DLD1 (cell line): ENCODE measurements around the gene ATG9A.
"Not testable (repeated sequence)": the region's sequence is repeated elsewhere in the genome, so short reads cannot be mapped to it uniquely, and the experiment has no call there.

Experiments used
- in situ Hi-C: cut with HindIII; loops from 2 replicates; pipeline ENCODE4 v1.10.0; 2017; ENCODE audit warnings: low sequenced_read_pairs

The ATG9A gene

DNA sequence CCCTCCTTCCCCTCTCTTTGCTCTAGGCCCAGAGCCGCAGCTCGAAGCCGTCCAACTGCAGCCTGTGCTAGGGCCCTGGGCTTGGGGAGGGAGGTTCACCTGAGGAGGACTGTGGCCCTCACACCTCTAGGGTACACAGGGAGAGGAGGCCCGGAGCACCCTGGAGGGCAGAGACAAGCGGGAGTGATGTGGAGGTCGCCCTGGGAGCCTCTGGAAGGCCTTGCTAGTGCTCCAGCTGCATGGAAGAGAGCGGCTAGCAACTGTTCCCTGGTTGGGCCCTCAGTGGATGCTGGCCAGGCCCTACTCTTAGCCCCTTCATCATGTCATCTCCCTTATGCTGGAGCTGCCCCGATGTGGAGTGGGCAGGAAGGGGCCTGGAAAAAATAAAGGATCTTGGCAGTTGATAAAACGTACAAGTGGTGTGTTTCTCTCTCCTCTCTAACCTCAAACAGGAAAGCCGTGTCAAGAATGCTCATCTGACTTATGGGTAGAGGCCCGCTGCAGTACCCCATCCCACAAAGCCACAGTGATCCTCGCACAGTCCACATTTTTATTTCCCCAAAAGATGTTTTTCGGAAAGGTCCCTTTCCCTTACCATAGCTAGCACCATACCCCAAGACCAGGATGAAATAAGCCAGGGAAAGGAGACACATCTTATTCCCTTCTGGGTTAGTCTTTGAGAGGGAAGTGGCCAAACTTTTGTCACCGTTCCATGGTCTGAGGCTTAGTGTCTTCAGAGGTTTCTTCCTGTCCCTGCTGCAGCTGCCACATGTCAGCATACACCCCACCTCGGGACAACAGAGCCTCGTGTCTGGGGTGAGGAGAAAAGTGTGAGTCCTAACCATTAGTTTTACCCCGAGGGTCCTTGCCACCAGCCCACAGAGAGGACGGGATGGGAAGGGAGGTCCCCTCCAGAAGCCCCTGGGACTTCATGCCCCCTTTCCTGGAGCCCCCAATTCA is 19.9 kb downstream of the ATG9A start:
- in situ Hi-C loops, result no loop called here

DNA sequence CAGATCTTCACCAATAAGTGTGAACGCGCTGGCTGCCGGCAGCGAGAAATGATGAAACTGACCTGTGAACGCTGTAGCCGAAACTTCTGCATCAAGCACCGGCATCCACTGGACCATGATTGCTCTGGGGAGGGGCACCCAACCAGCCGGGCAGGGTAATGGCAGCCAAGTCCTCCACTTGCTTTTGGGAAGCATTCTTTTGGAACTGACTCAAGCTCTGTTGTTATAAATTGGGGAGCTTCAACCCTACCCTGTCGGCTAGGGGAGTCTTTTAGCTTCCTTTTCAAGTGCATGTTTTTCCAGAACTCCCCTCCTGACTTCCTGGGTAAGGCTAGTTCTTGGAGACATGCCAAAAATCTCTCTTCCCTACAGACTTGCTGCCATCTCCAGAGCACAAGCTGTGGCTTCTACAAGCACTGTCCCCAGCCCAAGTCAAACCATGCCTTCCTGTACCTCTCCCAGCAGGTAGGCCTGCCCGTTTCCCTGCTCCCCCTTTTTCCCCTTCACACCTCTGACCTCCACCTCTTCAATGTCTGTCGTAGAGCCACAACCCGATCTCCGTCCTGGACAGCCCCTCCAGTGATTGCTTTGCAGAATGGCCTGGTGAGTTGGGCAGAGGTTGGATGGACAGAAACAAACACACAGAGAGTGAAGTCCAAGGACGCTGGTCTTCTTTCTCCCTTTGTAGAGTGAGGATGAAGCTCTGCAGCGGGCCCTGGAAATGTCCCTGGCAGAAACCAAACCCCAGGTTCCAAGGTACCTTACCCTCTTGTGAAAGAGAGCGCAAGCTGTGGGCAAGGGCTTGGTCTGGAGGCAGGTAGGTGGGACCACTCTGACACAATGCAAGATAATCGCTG is 21.3 kb downstream of the ATG9A start:
- in situ Hi-C loops, result no loop called here

DNA sequence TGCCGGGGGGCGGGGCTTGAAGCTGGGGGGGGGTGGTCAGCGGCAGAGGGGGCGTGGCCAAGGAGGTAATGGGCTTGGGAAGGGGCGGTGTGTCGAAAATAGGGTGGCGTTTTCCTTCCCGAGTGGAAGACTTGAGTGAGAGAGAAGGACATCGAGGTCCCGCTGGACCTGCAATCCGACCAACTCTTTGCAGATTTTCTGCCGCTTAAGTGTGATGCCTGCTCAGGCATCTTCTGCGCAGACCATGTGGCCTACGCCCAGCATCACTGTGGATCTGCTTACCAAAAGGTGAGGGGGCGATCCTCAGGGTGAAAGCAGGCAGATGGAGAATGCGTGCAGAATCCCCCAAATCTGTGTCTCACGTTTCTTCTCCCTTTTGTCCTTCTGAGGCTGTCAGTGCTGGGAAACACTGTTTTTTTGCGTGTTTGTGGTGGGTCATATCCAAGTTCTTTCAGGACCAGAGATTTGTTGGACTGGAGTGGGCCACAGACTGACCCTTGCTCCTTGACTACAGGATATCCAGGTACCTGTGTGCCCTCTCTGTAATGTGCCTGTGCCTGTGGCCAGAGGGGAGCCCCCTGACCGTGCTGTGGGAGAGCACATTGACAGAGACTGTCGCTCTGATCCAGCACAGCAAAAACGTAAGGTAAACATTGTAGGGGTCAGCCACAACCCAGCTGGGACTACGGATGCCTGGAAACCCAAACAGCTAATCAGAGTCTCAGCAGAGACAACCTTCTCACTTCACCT is 22.1 kb downstream of the ATG9A start:
- in situ Hi-C loops, result no loop called here

DNA sequence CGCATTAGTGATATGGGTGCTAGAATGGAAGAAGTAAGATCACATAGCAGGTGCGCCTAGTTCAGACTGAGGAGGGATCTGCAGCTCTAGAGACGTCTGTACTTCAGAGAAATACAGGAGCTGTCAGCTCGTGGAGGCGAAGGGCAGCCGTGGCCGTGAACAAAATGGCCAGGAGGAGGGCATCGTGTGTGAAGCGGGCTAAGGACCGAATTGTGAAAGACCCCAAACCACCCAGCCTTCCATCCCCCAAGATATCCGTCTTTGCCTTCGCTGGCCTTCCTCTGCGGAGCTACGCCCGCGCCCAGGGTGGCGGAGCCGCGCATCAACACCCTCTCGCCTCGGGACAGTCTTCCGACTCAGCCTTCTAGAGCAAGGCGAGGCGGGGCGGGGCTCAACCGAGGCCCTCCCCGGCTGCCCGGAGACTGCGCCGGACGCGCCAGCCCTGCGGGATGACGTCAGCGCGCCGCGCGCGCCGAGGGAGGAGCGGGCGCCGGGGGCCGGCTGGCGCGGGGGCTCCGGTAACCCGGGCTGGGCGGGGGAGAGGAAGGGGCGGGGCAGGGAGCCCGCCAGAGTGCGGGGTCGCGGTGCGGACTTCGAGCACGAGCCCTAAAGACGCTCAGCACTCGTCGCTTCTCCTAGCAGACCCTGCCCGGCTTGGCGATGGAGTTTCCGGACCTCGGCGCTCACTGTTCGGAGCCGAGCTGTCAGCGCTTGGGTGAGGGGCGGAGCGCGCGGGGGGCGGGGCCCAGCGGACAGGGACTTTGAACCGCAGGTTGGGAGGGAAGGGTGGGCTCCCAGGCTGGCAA is 22.9 kb downstream of the ATG9A start, which contains the start of gene ZFAND2B:
Gene ZFAND2B (plus strand): TSS at position 455 of the 806 bp plus-strand sequence. CDS start 206 bp downstream, at position 661.
- in situ Hi-C loops, result no loop called here

DNA sequence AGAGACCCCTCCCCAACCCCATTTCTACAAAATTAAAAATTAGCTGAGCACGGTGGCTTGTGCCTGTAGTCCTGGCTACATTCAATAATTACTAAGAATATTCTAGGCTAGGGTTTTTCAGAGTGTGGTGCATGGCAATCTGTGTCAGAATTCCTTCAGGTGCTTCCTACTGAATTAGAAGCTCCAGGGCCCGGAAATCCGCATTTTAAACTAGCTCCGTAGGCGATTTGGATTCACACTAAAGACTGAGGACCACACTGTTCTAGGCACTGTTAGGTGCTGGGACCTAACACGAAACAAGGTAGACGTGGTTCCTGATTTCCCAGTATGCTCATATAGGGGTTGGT is 23.5 kb downstream of the ATG9A start:
- in situ Hi-C loops, result no loop called here

DNA sequence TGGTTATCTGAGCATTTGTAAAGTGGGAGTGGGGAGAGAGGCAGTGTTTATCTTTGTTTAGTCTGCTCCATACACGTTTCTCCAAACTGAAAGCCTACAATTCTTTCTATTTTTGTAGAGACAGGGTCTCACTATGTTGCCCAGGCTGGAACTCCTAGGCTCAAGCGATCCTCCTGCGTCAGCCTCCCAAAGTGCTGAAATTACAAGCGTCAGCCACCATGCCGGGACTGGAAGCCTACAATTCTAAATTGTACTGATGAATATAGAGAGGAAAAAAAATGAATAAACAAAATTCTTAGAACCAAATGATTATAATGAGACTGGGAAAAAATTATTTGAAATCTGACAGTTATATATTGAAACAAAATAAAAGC is 24.3 kb downstream of the ATG9A start:
- in situ Hi-C loops, result no loop called here

DNA sequence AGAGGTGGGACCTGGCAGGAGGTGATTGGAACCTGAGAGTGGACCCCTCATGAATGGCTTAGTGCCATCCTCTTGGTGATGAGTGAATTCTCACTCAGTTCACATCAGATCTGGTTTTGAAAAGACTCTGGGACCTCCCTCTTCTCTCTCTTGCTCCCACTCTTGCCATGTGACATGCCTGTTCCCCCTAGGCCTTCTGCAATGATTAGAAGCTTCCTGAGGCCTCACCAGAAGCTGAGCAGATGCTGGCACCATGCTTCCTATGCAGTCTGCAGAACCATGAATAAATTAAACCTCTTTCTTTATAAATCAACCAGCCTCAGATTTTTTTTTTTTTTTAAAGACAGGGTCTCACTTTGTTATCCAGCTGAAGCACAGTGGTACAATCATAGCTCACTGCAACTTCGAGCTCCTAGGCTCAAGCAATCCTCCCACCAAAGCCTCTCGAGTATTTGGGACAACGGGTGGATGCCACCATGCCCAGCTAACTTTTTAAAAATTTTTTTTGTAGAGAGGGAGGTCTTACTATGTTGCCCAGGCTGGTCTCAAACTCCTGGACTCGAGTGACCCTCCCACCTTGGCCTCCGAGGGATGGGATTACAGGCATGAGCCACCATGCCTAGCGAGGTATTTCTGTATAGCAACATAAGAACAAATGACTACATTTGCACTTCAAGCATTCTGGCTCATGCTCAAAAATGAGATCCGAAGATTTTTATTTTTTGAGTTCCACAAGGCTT is 24.8 kb downstream of the ATG9A start:
- in situ Hi-C loops, result no loop called here

DNA sequence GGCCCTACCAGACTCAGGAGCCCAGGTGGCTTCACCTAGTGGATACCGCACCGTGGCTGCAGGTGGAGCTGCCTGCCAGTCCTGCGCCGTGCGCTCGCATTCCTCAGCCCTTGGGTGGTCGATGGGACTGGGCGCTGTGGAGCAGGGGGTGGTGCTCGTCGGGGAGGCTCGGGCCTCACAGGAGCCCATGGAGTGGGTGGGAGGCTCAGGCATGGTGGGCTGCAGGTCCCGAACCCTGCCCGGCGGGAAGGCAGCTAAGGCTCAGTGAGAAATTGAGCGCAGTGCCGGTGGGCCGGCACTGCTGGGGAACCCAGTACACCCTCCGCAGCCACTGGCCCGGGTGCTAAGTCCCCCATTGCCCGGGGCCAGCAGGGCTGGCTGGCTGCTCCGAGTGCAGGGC is 28.1 kb downstream of the ATG9A start:
- in situ Hi-C loops, result not testable (repeated sequence)

DNA sequence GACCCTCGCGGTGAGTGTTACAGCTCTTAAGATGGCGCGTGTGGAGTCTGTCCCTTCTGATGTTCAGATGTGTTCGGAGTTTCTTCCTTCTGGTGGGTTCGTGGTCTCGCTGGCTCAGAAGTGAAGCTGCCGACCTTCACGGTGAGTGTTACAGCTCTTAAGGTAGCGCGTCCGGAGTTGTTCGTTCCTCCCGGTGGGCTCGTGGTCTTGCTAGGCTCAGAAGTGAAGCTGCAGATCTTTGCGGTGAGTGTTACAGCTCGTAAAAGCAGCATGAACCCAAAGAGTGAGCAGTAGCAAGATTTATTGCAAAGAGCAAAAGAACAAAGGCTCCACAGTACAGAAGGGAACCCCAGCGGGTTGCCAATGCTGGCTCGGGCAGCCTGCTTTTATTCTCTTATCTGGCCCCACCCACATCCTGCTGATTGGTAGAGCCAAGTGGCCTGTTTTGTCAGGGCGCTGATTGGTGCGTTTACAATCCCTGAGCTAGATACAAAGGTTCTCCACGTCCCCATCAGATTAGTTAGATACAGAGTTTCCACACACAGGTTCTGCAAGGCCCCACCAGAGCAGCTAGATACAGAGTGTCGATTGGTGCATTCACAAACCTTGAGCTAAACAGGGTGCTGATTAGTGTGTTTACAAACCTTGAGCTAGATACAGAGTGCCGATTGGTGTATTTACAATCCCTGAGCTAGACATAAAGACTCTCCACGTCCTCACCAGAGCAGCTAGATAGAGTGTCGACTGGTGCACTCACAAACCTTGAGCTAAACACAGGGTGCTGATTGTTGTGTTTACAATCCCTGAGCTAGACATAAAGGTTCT is 28.7 kb downstream of the ATG9A start:
- in situ Hi-C loops, result not testable (repeated sequence)

DNA sequence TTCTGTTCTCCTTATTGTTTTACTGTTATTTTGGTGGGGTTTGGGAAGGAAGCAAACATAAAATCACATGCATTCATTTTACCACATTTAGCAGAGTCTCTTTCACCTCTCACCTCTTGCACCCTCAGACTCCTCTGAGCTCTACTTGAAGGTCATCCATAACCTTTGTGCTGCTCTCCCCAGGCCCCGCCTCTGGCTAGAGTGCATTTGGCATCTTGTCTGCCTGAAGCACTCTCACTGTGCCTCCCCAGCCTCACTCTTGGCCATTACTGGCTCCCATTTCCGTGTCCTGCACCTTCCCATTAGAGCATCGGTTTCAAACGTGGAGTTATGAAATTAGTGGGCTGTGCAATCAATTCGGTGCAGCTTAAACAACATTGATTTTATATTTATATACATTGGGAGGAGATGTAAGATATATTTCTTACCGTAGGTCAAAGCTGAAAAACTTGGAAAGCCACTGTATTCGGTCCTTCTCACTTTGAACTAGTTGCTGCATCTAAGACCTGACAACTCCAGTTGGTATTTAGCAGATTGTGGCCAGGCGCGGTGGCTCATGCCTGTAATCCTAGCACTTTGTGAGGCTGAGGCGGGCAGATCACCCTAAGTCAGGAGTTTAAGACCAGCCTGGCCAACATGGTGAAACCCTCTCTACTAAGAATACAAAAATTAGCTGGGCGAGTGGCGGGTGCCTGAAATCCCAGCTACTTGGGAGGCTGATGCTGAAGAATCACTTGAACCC is 29.8 kb downstream of the ATG9A start:
- in situ Hi-C loops, result no loop called here

DNA sequence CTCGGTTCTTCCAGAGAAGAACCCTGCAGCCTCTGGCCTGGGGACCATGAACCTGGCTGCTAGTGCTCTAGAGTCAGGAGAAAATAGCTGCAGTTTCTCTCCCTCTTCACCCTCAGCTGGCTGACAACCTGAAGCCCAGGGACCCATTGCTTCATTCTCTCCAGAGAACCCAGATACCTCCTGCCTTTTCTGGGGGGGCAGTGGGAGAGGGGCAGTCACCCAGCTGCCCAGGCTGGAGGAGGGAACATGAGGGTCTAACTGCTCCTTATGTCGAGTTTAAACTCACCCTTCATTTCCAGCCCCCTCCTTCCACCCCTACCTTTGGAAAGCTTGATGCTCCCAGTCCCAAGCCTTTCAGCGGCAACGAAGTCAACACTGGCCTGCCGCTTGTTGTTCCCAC is 30.5 kb downstream of the ATG9A start:
- in situ Hi-C loops, result no loop called here

DNA sequence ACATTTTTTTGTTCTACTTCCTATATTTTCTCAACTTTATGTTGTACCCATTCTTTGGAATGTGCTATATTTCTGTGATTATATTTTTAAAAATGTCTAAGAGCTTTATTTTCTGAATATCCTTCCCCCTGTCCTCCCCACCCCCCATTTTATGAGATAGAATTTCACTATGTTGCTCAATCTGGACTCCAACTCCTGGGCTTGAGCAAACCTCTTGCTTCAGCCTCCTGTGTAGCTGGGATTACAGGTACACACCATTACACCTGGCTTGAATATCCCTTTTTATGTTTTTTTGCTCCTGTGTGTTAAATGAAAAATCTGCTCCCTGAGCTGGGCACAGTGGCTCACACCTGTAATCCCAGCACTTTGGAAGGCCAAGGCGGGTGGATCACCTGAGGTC is 32.0 kb downstream of the ATG9A start:
- in situ Hi-C loops, result no loop called here

DNA sequence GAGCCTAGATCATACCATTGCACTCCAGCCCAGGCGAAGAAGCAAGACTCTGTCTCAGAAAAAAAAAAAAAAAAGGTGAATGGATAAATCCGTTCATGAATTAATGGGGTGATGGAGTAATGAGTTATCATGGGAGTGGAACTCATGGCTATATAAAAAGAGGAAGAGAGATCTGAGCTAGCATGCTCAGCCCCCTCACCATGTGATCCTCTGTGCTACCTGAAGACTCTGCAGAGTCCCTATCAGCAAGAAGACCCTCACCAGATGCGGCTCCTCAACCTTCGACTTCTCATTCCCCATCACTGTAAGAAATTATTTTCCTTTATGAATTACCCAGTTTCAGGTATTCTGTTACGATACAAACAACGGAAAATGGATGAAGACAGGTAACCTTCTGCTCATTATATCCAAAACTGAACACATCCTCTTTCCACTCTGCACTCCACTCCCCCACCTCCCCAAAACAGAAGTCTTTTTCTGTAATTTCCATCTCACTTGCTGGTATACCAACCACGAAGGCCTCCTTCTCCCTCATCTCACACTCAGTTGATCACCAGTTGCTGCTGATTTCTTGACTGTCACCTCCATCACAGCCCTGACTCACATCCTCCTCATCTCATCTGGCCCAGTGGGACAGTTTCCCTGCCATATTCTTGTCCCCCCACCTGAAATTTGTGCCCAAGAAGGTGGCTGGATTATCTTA is 42.5 kb downstream of the ATG9A start:
- in situ Hi-C loops, result no loop called here

DNA sequence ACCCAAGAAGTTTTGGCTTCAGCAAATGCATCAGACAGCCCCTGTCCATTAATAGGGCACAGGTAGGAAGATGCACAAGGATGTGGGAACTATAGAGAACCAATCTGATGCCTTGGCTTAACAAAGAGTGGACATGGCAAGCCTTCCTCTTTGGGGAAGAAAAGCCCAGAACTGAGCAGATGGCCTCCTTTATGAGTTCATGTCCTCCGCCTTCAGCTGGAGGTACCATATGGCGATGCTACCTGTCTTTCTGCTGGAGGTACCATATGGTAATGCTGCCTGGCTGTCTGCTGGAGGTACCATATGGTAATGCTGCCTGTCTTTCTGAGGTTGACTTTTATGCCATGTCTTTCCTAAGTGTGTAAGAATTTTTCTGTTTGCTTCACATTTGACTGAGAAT is 45.3 kb downstream of the ATG9A start:
- in situ Hi-C loops, result no loop called here

DNA sequence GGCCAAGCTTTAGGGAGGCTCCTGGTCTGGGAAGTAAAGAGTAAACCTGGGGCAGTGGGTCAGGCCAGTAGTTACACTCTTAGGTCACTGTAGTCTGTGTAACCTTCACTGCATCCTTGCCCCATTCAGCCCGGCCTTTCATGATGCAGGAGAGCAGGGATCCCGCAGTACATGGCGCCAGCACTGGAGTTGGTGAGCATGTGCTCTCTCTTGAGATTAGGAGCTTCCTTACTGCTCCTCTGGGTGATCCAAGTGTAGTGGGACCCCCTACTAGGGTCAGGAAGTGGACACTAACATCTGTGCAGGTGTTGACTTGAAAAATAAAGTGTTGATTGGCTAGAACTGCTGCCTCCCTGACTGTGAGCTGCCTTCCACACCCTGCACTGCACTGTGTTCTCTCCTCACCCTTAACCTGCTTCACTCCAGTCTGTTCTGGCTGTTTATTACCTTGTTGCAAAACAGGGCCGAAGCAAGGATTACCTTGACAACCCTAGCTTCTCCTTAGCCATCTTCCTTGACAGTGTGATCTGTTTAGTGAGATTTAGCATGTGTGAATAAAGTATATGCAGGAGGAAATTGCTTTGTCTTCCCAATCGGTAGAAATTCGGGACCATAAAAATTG is 46.2 kb downstream of the ATG9A start:
- in situ Hi-C loops, result no loop called here

DNA sequence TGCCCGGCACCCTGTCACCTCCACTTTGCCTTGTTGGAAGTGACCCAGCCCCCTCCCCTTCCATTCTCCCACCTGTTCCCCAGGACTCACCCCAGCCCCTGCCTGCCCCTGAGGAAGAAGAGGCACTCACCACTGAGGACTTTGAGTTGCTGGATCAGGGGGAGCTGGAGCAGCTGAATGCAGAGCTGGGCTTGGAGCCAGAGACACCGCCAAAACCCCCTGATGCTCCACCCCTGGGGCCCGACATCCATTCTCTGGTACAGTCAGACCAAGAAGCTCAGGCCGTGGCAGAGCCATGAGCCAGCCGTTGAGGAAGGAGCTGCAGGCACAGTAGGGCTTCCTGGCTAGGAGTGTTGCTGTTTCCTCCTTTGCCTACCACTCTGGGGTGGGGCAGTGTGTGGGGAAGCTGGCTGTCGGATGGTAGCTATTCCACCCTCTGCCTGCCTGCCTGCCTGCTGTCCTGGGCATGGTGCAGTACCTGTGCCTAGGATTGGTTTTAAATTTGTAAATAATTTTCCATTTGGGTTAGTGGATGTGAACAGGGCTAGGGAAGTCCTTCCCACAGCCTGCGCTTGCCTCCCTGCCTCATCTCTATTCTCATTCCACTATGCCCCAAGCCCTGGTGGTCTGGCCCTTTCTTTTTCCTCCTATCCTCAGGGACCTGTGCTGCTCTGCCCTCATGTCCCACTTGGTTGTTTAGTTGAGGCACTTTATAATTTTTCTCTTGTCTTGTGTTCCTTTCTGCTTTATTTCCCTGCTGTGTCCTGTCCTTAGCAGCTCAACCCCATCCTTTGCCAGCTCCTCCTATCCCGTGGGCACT is 46.9 kb downstream of the ATG9A start:
- in situ Hi-C loops, result no loop called here
